ENCODE data around the gene FAM43B. TPM values are rescaled to one million over a fixed set of nuclear protein-coding genes. Genes with fewer than 3 reads are reported as not detected.

Gene FAM43B
- total RNA-seq, 1 donor: not detected

GRCh38 chr1:20530901-20531300 is 21.5 kb upstream of the FAM43B start:
- TF ChIP-seq CTCF (IDR thresholded peaks at IDR 0.05; ENCODE audit: insufficient read depth, low read length): no peak
- no peak overlapping the region for H3K4me3 ChIP-seq (ENCODE audit: low read depth, low read length)
- no peak for DNase-seq (ENCODE audit: low read depth)

- H3K4me3 ChIP-seq (ENCODE audit: low read depth, low read length): no peak overlapping the region
- TF ChIP-seq CTCF (IDR thresholded peaks at IDR 0.05; ENCODE audit: insufficient read depth, low read length): no peak
- DNase-seq (ENCODE audit: low read depth): no peak
These were observed 18.7 kb upstream of the FAM43B start for GRCh38 chr1:20533635-20534034.

- TF ChIP-seq CTCF (IDR thresholded peaks at IDR 0.05; ENCODE audit: insufficient read depth, low read length): no peak
- no peak for DNase-seq (ENCODE audit: low read depth)
- no peak overlapping the region for H3K4me3 ChIP-seq (ENCODE audit: low read depth, low read length)
These were observed 17.5 kb upstream of the FAM43B start for GRCh38 chr1:20534659-20535417.

GRCh38 chr1:20538227-20538626 is 14.1 kb upstream of the FAM43B start:
- no peak for DNase-seq (ENCODE audit: low read depth)
- no peak overlapping the region for H3K4me3 ChIP-seq (ENCODE audit: low read depth, low read length)
- TF ChIP-seq CTCF (IDR thresholded peaks at IDR 0.05; ENCODE audit: insufficient read depth, low read length): no peak

- TF ChIP-seq CTCF (IDR thresholded peaks at IDR 0.05; ENCODE audit: insufficient read depth, low read length): no peak
- no peak for DNase-seq (ENCODE audit: low read depth)
- H3K4me3 ChIP-seq (ENCODE audit: low read depth, low read length): no peak overlapping the region
These were observed 13.4 kb upstream of the FAM43B start for GRCh38 chr1:20538760-20539551.

- no peak overlapping the region for H3K4me3 ChIP-seq (ENCODE audit: low read depth, low read length)
- DNase-seq (ENCODE audit: low read depth): peak; percentile 55
- no peak for TF ChIP-seq CTCF (IDR thresholded peaks at IDR 0.05; ENCODE audit: insufficient read depth, low read length)
These were observed 12.1 kb upstream of the FAM43B start for GRCh38 chr1:20540281-20540680.

Measured in fibroblast of the aortic adventitia (primary cell).